HG03457 (cell line): ENCODE measurements around the gene EYA3.

Source experiments
- ATAC-seq: cut with Tn5 transposase; IDR thresholded peaks from one replicate; pipeline ENCODE4 v1.9.1; 2021; ENCODE audit warnings: moderate number of reproducible peaks; ENCODE audit not compliant: unreplicated experiment

Gene EYA3

GRCh38 chr1:28071813-28072212, 16.6 kb downstream of the EYA3 start:
- ATAC-seq, result no peak

- no peak for ATAC-seq
Measured at GRCh38 chr1:28070725-28071593, 17.5 kb downstream of the EYA3 start.

DNA sequence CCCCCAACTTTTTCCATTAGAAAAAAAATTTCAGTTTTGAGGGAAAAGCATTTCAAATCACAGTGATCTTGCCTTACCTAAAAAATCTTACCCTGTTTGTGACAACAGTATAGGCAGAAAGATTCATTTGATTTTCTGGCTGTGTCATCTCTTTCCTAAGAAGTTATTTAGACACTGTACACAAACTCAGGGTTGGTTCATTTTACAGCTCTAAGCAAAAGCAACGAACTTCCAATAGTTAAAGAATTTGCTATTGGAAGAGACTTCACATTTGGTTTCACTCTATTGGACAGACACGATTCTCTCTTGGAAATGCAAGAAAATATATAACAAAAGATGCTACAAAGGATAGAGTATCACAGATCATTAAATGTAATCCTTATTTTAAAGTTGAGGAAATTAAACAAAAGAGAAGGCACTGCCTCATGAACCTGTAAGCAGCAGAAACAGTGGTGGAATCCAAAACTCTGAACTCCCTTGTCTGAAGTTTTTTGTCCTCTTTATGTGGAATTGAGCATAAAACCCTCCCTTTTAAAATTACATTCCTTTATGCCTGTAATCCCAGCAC, 20.8 kb downstream of the EYA3 start:
- no peak for ATAC-seq

- no peak for ATAC-seq
Measured at GRCh38 chr1:28066393-28067154, 21.8 kb downstream of the EYA3 start.

DNA sequence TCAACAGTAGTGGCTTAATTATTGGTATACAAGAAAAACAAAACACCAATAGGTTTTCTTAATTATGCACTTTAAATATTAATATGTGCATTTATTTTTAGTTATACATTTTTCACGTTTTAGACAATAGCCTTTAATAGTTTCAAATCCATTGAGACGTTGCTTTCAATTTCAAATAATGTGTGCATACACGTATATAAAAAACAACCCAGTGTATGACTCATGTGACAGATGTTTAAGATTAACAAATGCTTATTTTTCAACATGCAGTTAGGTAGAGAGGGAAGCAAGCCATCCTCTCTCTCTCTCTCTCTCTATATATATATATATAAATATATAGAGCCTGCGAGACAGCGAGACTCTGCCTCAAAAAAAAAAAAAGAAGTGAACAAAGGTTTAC, 24.3 kb downstream of the EYA3 start:
- no peak for ATAC-seq

DNA sequence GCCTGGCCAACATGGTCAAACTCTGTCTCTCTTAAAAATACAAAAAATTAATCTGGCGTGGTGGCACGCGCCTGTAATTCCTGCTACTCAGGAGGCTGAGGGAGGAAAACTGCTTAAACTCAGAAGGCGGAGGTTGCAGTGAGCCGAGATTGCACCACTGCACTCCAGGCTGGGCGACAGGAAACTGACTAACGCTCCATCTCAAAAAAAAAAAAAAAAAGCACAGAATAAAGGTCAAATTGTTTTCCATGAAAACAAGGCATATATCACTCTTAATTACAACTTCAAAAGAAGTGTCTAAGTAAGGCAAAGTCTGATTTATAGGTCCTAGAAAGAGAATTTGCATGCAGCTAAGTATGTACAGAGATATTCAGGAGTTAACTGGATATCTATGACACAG, 25.6 kb downstream of the EYA3 start:
- no peak for ATAC-seq

GRCh38 chr1:28058971-28059878, 29.2 kb downstream of the EYA3 start:
- ATAC-seq, result no peak

DNA sequence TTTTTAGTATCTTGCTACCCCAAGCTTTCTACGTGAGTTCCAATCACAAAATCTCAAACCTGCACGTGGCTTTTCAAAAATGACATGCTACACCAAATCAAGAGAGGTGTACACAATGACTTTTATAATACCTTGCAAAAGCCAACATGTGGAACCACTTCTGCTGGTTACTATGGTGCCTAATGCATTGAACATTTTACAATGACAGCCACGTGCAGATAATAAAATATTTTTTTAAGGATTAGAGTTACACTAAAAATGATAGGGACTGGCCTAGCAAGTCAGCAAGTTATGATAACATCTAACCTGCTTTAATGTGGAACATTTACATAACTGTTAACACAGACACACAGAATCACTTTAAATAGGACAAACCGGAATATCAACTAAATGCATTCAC, 30.2 kb downstream of the EYA3 start:
- no peak for ATAC-seq

DNA sequence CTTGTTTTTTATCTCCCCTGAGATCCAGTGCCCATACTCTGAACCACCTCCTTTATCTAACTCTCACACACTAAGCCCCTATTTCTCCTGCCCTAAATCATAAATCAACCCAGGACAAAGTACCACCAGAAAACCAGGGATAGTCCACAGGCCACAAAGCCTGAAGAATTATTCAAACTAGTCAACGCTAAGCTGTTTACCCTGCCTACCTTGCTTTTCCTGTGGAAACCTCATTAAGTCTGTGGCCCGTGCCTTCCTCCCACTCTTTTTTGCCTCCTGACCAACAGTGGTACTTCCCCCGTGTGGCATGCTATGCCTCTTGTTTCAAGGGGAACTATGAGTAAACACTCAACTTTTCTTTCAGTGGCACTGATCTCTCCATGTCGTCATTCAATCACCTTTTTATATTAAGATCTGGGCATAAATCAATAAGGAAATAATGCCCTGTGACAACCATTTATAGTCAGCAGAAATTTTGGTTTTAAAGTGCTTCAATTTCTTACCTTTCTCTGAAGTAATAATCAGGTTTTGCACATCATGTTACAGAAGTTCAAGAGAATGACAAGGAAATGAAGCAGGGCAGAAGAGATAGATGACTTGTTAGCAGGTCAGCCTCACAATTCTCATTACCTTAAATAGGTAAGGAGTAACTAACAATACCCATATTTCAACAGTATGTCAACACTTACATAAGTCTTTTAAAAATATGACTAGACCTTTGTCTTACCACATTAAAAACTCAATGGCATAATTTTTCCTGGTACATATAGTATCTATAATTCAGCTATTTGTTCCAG, 32.1 kb downstream of the EYA3 start:
- no peak for ATAC-seq

DNA sequence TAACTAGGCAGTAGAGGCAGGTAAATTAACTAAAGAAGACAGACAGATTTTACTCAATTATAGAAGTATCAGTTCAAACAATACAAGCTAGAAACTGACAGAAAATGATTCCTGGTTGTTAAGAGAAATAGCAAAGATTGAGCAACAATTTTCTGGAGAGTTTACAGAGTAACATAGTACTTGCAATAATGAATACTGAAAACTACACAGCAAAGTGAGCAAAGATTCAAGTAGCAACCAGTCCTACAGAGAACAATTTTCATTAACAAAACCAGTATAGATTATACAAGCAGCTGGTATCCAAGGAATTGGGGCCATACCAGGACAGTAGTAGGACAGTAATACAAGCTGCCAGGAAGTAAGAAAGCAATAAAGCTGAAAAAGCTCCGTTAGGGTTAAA, 37.6 kb downstream of the EYA3 start:
- ATAC-seq, result no peak

- no peak for ATAC-seq
Measured at GRCh38 chr1:28046716-28047115, 41.7 kb downstream of the EYA3 start.

DNA sequence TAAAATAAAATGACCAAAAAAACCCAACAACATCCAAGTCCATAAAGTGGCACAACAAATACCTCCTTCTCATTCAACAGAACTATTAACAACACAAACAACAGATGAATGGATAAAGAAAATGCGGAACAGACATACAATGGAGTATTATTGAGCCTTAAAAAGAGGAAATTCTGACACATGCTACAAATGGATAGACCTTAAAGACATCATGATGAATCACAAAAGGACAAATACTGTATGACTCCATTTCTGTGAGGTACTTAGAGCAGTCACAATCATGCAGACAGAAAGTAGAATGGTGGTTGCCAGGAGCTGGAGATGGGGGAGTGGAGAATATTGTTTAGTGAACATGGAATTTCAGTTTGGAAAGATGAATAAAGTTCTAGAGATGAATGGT, 42.6 kb downstream of the EYA3 start:
- ATAC-seq, result no peak

- ATAC-seq, result no peak
Measured at GRCh38 chr1:28044399-28044798, 44.0 kb downstream of the EYA3 start.

DNA sequence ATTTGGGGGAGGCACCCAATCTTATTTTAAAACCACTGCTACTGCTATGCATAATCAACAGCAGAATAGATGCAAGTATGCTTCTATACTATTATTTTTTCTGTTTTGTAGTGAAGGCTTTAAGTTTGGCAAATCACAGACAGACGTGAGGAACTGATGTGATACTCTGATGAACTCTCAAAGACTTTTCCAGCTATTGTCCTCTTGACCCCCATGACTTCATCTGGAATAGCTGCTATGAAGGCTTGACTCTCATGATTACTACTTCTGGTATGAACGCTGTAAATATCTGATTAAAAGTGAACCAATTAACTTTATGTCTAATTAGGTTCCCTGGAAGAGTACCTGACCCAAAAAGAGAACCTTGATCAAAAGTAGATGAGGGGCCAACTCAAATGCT, 49.1 kb downstream of the EYA3 start:
- no peak for ATAC-seq

- ATAC-seq, result no peak
Measured at GRCh38 chr1:28037946-28038345, 50.5 kb downstream of the EYA3 start.

DNA sequence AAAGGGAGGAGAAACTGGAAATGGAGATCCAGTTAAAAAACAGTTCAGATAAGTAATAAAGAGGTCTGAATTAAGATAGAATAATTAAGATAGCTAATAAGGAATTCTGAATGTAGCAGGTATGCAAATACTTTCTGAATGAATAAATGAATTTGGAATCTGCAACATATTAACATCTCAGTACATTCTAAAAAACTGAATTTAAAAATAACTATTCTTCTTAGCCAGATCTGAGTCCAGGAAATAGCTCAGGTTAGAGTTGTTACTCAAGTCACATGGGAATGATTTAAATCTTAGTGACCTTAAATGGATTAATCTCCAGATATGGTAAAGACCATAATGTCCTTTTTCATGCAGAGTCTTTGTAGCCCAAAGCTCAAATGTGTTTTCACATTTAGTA, 51.2 kb downstream of the EYA3 start:
- no peak for ATAC-seq

DNA sequence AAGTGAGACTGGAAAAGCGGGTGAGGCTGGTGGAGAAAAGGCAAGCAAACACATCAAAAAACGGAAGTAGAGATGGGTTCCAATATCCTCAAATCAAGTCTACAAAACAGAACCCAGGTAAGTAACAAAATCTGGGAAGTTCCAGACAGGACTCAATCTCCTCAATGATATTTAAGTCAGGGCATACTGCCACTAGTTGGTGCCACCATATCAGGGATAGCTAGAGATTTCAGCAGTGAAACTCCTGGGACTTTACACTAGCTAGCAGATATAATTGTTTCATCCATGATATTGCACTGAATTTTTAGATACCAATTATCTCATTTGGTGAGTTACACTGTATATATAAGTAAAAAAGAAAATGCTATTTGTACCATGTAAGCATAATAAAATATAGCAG, 52.0 kb downstream of the EYA3 start:
- no peak for ATAC-seq

GRCh38 chr1:28035420-28035819, 53.0 kb downstream of the EYA3 start:
- ATAC-seq, result no peak

GRCh38 chr1:28032281-28032680, 56.1 kb downstream of the EYA3 start:
- ATAC-seq, result no peak

DNA sequence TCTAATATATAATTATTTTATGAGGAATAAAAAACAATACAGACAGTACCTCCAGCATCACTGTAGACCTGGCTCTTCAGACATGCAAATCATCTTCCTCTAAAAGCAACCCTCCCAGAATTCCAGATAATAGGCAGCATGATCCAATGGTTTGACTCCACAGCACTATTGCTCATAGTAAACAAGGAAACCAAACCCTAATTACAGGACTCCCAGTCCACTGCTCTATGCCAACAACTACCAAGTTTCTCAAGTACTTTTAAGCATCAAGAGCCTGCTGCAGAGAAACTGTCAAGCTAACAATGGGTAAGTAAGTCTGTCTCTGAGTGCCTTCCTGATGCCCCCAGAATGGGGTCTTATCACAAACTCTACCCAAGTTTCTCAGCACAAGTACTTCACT, 57.2 kb downstream of the EYA3 start:
- ATAC-seq, result no peak
